Fibroblast of pulmonary artery (primary cell): Measurements from ENCODE around the gene ENTPD2.

Experiments
- DNase-seq: peaks from one replicate; pipeline ENCODE4 v3.0.0-alpha.2; 2010; ENCODE audit warnings: low read depth
- H3K4me3 ChIP-seq: replicated peaks from 2 replicates; pipeline ENCODE4 v1.5.1; 2011; ENCODE audit warnings: low read depth, mild to moderate bottlenecking, control low read depth, low read length, moderate library complexity
- TF ChIP-seq, protein P1 (sequence below): IDR thresholded peaks from 2 replicates; pipeline ENCODE4 v1.5.1; 2011; ENCODE audit warnings: mild to moderate bottlenecking, control low read depth, low read length, inconsistent platforms; ENCODE audit errors: missing control alignments

Gene ENTPD2

DNA sequence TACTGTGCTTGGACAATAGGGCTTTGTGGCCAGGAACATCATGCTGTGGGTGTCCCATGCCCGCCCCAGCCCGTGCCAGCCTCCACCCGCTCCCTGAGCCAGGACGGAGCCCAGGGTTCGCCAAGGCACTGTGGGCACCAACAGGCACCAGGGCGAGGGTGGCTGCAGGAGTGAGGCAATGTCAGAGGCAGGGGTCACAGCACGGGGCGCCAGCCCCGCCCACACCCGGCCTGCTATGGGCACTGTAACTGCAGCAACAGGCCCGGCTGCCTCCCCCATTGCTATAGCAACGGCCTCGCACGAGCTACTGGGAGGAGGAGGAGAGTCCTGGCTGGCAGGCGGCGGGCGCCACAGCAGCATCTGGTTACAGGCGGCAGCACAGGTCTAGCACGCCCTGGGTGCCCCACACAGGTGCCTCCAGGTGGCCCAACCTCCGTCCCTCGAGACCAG, 28.3 kb downstream of the ENTPD2 start:
- H3K4me3 ChIP-seq: no peak overlapping the region
- TF ChIP-seq, protein P1, sequence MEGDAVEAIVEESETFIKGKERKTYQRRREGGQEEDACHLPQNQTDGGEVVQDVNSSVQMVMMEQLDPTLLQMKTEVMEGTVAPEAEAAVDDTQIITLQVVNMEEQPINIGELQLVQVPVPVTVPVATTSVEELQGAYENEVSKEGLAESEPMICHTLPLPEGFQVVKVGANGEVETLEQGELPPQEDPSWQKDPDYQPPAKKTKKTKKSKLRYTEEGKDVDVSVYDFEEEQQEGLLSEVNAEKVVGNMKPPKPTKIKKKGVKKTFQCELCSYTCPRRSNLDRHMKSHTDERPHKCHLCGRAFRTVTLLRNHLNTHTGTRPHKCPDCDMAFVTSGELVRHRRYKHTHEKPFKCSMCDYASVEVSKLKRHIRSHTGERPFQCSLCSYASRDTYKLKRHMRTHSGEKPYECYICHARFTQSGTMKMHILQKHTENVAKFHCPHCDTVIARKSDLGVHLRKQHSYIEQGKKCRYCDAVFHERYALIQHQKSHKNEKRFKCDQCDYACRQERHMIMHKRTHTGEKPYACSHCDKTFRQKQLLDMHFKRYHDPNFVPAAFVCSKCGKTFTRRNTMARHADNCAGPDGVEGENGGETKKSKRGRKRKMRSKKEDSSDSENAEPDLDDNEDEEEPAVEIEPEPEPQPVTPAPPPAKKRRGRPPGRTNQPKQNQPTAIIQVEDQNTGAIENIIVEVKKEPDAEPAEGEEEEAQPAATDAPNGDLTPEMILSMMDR: no peak
- no peak for DNase-seq

DNA sequence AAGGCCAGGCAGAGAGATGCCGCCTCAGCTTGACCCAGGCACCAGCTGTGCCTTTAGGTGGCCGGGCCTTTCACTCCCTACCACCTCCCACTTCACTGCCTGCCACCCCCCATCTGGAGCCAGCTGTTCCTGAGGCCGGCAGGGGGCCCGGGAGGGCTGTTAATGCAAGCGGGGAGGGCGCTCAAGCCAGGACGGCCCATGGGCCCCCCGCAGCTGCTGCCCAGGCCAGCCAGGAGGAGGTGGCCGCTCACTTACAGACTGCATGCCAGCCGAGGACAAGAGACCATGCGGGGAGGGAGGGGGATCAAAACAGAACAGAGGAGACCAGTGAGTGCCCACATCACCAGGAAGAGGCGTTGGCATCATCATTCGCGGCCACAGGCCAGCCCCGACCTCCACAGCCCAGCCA, 30.3 kb downstream of the ENTPD2 start:
- H3K4me3 ChIP-seq: no peak overlapping the region
- DNase-seq: no peak
- TF ChIP-seq, protein P1: no peak

DNA sequence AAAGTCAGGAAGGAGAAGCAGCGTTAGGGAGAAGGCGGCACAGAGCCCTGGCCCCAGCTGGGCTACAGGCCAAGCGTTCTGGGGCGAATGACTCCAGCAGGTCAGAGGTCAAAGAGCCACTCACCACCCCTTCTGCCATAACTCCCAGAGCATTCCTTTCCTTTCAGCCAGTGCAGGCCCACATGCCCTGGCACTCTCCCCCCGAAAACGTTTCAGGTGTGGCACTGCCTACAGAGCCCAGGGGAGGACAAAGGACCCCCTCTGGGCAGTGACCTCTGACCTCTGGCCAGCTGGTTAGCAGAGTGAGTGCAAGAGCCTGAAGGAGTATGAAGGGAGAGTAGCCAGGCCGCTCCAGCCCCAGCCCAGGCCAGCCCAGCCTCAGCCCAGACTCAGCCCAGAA, 30.7 kb downstream of the ENTPD2 start:
- H3K4me3 ChIP-seq: no peak overlapping the region
- DNase-seq: no peak
- TF ChIP-seq, protein P1: no peak

DNA sequence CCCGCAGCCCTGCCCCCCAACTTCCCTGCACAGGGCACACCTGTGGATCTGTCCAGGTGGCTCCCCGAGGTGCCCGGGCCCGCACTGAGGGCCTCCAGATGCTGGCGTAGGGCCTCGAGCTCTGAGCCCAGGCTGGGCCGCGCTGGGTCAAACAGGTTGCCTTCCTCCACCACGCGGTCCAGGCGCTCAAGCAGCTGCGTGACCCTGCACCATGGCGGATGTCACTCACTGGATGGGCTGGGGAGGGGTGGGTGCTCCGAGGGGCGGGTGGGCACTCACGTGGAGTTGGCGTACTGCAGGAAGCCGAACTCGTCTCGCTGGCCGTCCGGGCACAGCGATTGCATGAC, 31.2 kb downstream of the ENTPD2 start:
- no peak overlapping the region for H3K4me3 ChIP-seq
- DNase-seq: no peak
- TF ChIP-seq, protein P1: no peak

DNA sequence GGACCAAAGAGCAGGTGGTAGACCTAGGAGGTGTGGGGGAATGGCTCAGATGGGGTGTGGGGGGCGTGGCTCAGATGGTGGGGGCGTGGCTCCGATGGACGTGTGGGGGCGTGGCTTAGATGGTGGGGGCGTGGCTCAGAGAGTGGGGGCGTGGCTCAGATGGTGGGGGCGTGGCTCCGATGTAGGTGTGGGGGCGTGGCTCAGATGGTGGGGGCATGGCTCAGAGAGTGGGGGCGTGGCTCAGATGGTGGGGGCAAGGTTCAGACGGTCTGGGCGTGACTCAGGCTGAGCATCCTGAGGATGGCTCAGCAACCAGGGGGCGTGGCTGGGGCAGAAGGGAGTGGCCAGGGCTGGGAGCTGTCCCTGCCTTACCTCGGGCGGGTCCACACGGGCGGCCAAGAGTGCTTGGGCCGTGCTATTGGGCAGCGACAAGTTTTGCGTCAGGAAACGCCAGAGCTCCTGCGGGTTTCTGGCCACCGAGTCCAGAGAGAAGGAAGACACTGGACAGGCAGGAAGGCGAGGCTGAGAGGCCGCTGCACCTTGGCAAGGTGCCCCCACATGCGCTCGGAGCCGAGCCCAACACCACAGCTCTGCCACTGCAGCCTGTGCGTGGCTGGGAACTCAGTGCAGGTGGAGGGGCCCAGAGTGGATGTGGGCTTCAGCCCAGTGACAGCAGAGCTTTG, 31.7 kb downstream of the ENTPD2 start:
- DNase-seq: peak; percentile 51

DNA sequence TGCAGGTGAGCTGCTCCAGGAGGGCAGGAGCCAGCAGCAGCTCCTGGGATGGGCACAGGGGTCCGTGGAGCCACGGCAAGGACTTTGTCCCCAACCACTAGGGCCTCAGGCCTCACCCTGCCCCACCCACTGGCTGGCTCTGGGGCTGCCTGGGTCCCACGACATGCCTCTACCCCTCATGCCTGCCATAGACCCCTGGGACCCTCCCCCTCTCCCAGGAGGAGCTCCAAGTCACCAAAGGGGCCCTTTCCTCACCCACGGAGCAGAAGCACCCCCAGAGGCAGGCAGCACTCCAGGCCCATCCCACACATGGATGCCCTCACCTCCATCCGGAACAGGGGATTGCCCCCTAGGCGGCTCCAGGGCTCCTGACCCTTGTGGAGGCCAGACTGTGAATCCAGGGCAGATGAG, 32.3 kb downstream of the ENTPD2 start:
- H3K4me3 ChIP-seq: no peak overlapping the region
- no peak for DNase-seq
- TF ChIP-seq, protein P1: no peak

More for the DNA sequence above, 31.7 kb downstream of the ENTPD2 start:
- TF ChIP-seq, protein P1: no peak
- H3K4me3 ChIP-seq: no peak overlapping the region
